Measurements from ENCODE around the gene TAS2R14.
A peak's percentile ranks its signal among the peaks of the same experiment; 100 is the strongest.

The TAS2R14 gene, protein sequence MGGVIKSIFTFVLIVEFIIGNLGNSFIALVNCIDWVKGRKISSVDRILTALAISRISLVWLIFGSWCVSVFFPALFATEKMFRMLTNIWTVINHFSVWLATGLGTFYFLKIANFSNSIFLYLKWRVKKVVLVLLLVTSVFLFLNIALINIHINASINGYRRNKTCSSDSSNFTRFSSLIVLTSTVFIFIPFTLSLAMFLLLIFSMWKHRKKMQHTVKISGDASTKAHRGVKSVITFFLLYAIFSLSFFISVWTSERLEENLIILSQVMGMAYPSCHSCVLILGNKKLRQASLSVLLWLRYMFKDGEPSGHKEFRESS

GRCh38 chr12:10939163-10939562 lies at the start of gene TAS2R14:
Gene TAS2R14 (minus strand): TSS chr12:10939263. CDS start chr12:10939207, 56 bp downstream.
- DNase-seq (ENCODE audit: low spot score): no peak

GRCh38 chr12:10986812-10987211 lies 47.7 kb upstream of the TAS2R14 start, which contains the start of gene TAS2R50:
Gene TAS2R50 (minus strand): TSS chr12:10986912. CDS start chr12:10986860, 52 bp downstream.
- DNase-seq (ENCODE audit: low spot score): no peak

- no peak for DNase-seq (ENCODE audit: low spot score)
Measured at GRCh38 chr12:10982244-10982643, 43.2 kb upstream of the TAS2R14 start.

DNA sequence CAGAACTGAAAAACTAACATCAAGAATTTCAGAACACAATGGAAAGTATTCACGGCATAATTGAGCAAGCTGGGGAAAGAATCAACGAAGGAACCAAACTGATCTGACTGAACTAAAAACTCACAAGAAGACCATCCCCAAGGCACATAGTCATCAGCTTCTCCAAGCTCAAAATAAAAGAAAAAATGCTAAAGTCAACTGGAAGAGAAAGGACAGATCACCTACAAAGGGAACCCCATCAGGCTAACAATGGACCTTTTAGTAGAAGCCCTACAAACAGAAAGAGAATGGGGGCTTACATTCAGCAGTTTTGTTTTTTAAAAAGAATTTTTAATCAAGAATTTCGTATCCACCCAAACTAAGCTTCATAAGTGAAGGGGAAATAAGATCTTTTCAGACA lies 35.9 kb upstream of the TAS2R14 start:
- DNase-seq (ENCODE audit: low spot score): no peak

DNA sequence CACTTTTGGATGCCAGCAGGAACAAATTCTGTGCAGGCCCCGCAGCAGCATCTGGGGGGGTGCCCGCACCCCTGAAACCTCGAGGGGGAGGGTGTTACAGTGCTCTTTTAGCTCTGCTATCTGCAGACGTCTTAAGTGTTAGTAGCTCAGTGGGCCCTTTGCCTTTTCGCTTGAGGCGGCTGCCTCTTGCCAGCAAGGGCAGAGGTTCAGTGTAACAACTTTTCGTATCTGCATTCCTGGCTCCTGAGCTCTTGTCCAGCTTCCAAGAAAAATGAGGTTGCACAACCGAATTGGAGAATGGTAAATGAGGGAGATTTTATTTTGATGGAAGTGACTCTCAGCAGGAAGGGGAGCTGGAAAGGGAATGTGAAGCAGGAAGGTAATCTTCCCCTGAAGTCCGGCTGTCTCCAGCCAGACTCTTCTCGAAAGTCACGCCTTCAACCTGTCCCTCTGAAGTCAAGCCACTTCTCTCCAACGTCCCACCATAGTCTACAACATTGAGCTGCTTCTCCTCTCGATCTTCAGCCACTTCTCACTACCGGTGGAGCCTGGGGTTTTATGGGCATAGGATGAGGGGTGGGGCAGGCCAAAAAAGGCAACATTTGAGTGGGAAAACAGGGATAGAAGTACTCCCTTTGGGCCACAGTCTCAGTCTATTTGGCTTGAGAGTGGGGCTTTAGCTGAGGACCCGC lies 29.8 kb upstream of the TAS2R14 start:
- DNase-seq (ENCODE audit: low spot score): no peak

DNA sequence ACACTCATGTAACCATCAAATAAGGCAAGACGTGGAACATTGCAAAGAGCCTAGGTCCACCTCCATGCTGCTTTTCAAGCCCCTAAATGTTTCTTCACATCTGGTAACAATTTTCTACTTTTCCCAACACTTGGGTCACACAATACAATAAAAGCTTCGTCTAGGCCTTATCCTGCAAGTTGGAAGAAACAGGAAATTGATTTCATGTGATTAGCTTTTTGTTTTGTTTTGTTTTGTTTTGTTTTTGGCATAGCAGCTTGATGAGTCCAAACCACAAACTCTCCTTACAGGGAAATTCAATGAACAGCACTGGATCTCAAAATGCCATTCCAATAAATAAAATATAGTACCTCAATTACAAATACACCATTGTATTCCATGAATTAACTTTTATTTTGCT lies 28.3 kb upstream of the TAS2R14 start:
- no peak for DNase-seq (ENCODE audit: low spot score)

DNA sequence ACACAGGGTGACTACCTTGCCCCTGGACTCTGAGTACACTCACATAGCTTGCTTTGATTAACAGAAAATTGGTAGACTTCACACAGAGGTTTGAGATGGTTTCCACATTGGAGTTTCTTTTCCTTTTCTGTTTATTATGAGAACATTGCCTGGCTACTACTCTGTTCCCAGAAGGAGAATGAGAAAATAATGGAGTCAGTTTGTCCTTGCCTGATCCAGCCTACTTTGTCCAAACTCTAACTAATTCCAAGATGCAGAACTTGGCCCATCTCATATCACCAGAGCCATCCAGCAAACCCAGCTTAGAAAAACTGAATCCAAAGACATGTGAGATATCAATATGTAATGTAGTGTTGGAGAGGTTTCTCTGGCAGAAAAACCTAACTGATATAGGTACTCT lies 27.3 kb upstream of the TAS2R14 start:
- DNase-seq (ENCODE audit: low spot score): no peak

DNA sequence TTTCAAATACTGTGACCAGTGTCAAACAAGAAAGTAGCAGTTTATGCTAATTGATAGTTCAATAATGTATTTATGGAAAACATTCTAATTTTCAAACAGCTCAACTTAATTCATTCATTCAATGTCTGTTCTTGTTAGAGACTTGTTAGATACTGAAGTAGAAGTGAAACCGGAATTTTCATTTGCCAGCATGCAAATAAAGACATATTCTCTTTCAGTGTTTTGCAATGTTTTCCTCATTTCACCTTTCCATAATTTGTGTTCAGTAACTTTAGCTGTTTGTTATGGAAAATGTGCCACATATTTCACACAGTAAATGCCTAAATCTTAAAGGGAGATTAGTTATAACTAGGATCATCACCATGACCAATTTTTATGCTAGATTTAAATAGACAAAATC lies 26.4 kb upstream of the TAS2R14 start:
- no peak for DNase-seq (ENCODE audit: low spot score)

- DNase-seq (ENCODE audit: low spot score): no peak
Measured at GRCh38 chr12:10960211-10960610, 21.1 kb upstream of the TAS2R14 start.

DNA sequence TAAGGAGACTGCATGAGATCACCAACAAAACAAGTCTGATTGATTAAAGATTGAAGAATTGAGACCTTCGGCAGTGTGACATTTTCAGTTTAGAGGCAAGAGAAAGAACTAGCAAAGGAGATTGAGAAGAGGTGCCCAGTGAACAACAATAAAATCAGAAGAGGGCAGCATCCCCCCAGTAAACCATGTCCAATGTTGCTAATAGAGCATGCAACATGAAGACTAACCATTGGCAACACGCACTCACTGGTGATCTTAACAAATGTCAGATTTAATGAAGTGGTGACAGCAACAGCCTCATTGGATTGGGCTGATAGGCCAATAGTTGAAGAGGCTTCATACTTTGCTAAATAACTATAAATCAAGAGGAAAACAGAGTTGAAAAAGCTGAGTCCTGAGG lies 20.7 kb upstream of the TAS2R14 start:
- DNase-seq (ENCODE audit: low spot score): no peak

DNA sequence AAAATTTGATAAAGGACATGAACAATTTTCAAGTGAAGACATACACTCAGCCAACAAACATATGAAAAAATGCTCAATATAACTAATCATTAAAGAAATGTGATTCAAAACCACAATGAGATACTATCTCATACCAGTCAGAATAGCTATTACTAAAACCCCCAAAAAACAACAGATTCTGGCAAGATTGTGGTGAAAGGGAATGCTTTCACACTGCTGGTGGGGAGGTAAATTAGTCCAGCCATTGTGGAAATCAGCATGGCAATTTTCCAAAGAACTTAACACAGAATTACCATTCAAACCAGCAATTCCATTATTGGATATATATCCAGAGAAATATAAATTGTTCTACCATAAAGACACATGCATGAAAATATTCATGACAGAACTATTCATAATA lies 18.7 kb upstream of the TAS2R14 start:
- no peak for DNase-seq (ENCODE audit: low spot score)

DNA sequence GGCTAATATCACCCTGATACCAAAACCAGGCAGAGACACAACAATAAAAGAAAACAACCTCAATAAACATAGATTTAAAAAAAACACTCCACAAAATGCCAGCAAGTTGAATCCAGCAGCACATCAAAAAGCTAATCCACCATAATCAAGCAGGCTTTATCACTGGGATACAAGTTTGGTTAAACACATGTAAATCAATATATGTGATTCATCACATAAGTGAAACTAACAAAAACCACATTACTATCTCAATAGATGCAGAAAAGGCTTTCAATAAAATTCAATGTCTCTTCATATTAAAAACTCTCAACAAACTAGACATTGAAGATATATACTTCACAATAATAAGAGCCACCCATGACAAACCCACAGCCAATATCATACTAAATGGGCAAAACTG lies 17.0 kb upstream of the TAS2R14 start:
- no peak for DNase-seq (ENCODE audit: low spot score)

GRCh38 chr12:10952645-10953044 lies 13.6 kb upstream of the TAS2R14 start:
- DNase-seq (ENCODE audit: low spot score): no peak

GRCh38 chr12:10943167-10943566 lies 4.1 kb upstream of the TAS2R14 start:
- DNase-seq (ENCODE audit: low spot score): no peak

DNA sequence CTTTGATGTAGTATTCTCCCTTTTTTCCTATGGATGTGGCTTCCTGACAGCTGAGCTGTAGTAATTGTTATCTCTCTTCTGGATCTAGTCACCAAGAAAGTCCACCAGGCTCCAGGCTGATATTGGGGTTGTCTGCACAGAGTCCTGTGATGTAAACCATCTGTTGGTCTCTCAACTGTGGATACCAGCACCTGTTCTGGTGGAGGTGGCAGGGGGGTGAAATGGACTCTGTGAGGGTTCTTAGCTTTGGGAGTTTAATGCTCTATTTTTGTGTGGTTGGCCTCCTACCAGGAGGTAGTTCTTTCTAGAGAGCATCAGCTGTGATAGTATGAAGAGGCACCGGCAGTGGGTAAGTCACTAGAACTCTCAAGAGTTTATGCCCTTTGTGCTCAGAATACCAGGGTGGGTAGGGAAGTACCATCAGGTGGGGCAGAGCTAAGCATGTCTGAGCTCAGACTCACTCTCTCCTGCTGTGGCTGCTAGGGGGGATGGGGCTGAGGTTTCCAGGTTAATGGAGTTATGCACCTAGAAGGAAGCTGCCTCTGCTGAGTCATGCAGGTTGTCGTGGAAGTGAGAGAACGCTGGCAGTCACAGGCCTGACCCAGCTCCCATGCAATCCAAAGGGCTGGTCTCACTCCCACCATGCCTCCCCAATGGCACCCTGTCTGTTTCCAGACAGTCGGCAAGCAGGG lies 3.0 kb upstream of the TAS2R14 start:
- peak; percentile 80 for DNase-seq (ENCODE audit: low spot score)

- no peak for DNase-seq (ENCODE audit: low spot score)
Measured at GRCh38 chr12:10941369-10941768, 2.3 kb upstream of the TAS2R14 start.

GRCh38 chr12:10940389-10940788 lies 1.3 kb upstream of the TAS2R14 start:
- DNase-seq (ENCODE audit: low spot score): no peak

- DNase-seq (ENCODE audit: low spot score): no peak
Measured at GRCh38 chr12:10936506-10936905, 2.6 kb downstream of the TAS2R14 start.

- no peak for DNase-seq (ENCODE audit: low spot score)
Measured at GRCh38 chr12:10928746-10929286, 10.2 kb downstream of the TAS2R14 start, which contains the start of gene PRH2. Gene PRH2 (plus strand): TSS chr12:10929236. CDS start chr12:10929274, 38 bp downstream.

DNA sequence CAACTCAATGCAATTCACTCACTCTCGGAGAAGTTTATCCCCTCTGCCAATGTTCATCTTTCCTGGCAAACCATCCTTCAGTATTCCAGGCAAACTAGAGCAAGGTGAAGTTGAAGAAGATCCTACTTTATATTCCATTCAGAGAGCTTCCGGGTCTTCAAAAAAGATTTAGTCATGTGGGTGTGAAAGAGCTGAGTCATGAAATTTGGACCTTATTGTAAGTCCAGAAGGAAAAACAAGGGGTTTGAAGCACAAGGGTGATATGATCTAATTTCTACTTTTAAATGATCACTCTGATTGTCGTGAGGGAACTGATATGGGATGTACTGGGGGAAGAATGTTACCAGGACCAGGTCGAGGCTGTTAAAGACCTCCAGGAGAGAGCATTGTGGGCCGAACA lies 12.8 kb downstream of the TAS2R14 start:
- DNase-seq (ENCODE audit: low spot score): no peak

GRCh38 chr12:10919809-10920208 lies 19.3 kb downstream of the TAS2R14 start:
- no peak for DNase-seq (ENCODE audit: low spot score)

DNA sequence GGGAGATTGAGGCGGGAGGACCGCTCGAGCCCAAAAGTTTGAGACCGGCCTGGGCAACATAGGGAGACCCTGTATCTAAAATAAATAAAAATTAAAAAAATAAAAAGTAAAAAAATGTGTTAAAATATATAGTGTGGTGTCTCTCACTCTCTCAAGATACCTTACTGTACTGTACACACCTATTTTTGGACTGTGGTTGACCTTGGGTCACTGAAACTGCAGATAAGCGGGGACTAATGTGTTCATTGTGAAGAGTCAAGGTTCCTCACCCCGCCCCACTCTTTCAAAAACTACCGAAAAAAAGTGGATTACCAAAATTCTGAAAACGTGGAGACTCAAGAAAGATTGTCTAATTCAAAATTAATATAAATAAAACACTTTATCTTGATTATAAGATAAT lies 28.7 kb downstream of the TAS2R14 start:
- no peak for DNase-seq (ENCODE audit: low spot score)

- no peak for DNase-seq (ENCODE audit: low spot score)
Measured at GRCh38 chr12:10909462-10909861, 29.6 kb downstream of the TAS2R14 start, which contains the start of gene TAS2R13. Gene TAS2R13 (minus strand): TSS chr12:10909562. CDS start chr12:10909298, 264 bp downstream.

Measured in LoVo (cell line).